Subcutaneous abdominal adipose tissue (tissue), 5 donors: ENCODE measurements around the gene FOXD4L1.
"Not testable (repeated sequence)": the region's sequence is repeated elsewhere in the genome, so short reads cannot be mapped to it uniquely, and the experiment has no call there.

Source experiments
- H3K27ac ChIP-seq: one replicate; pipeline ENCODE4 v1.7.0; 2013; ENCODE audit warnings: low read depth, mild to moderate bottlenecking, inconsistent platforms, low read length, moderate library complexity
- H3K27me3 ChIP-seq, 5 donors: one replicate each; pipeline ENCODE4 v1.7.0; 2013; ENCODE audit warnings: low read length in 5 of 5, inconsistent platforms in 1 of 5; ENCODE audit not compliant: control insufficient read depth in 5 of 5, insufficient read depth in 4 of 5
- H3K36me3 ChIP-seq, 5 donors: one replicate each; pipeline ENCODE4 v1.7.0; 2013; ENCODE audit warnings: low read length in 5 of 5; ENCODE audit not compliant: control insufficient read depth in 5 of 5, insufficient read depth in 5 of 5
- H3K4me1 ChIP-seq, 5 donors: one replicate each; pipeline ENCODE4 v1.7.0; 2013; ENCODE audit warnings: low read length in 5 of 5, mild to moderate bottlenecking in 3 of 5, moderate library complexity in 1 of 5; ENCODE audit not compliant: control insufficient read depth in 5 of 5, insufficient read depth in 5 of 5
- H3K4me3 ChIP-seq, 5 donors: one replicate each; pipeline ENCODE4 v1.7.0; 2013; ENCODE audit warnings: low read length in 5 of 5, low read depth in 1 of 5
- H3K9ac ChIP-seq, 5 donors: one replicate each; pipeline ENCODE4 v1.7.0; 2013; ENCODE audit warnings: low read length in 5 of 5, mild to moderate bottlenecking in 4 of 5, moderate library complexity in 3 of 5
- H3K9me3 ChIP-seq, 5 donors: one replicate each; pipeline ENCODE4 v1.7.0; 2013; ENCODE audit warnings: low read length in 5 of 5; ENCODE audit not compliant: control insufficient read depth in 5 of 5
- donor health status: healthy.
- donor health status: healthy.
- donor health status: healthy.
- donor health status: healthy.
- donor health status: healthy.

Gene FOXD4L1

GRCh38 chr2:113498365-113498764 is at the start of gene FOXD4L1:
FOXD4L1 (plus strand) TSS chr2:113498665; CDS start chr2:113499257, 592 bp downstream.
- H3K9me3 ChIP-seq, H3K4me3 ChIP-seq, H3K36me3 ChIP-seq, H3K27ac ChIP-seq, H3K9ac ChIP-seq: not testable (repeated sequence)
- H3K4me1 ChIP-seq, result peaks cover 0 to 14% (median 8%) of the 10 kb centered on the region in 5 donors
- H3K27me3 ChIP-seq, result peaks cover 0 to 12% (median 11%) of the 10 kb centered on the region in 5 donors

DNA sequence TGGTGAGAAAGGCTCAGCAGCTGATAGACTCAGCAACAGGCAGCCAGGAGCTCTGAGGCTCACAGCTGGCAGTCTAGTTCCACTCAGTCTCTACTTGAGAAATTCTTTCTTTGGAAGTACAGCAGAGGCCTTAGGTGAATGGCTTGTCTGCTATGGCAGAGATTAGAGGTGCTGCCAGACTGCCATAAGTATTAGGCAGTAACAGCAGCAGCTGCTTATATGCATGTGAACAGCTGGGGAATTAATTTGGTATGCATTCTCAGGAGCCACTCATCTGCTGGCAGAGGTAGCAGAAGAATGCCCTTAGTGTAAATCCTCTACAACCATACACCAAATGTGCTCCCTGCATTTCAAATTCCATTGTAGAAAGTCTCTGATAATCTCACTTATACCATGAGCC is 32.7 kb upstream of the FOXD4L1 start:
- not testable (repeated sequence) for H3K9me3 ChIP-seq, H3K36me3 ChIP-seq, H3K4me1 ChIP-seq, H3K27ac ChIP-seq, H3K4me3 ChIP-seq, H3K27me3 ChIP-seq, H3K9ac ChIP-seq

DNA sequence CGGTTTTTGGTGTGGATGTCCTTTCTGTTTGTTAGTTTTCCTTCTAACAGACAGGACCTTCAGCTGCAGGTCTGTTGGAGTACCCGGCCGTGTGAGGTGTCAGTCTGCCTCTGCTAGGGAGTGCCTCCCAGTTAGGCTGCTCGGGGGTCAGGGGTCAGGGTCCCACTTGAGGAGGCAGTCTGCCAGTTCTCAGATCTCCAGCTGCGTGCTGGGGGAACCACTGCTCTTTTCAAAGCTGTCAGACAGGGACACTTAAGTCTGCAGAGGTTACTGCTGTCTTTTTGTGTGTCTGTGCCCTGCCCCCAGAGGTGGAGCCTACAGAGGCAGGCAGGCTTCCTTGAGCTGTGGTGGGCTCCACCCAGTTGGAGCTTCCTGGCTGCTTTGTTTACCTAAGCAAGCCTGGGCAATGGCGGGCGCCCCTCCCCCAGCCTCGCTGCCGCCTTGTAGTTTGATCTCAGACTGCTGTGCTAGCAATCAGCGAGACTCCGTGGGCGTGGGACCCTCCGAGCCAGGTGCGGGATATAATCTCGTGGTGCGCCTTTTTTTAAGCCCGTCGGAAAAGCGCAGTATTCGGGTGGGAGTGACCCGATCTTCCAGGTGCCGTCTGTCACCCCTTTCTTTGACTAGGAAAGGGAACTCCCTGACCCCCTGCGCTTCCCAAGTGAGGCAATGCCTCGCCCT is 21.6 kb upstream of the FOXD4L1 start:
- not testable (repeated sequence) for H3K9ac ChIP-seq, H3K4me1 ChIP-seq, H3K27me3 ChIP-seq, H3K36me3 ChIP-seq, H3K9me3 ChIP-seq, H3K27ac ChIP-seq, H3K4me3 ChIP-seq

- H3K4me3 ChIP-seq, result not testable (repeated sequence)
Measured at GRCh38 chr2:113496527-113496926, 1.9 kb upstream of the FOXD4L1 start.

GRCh38 chr2:113499019-113499885 is 787 bp downstream of the FOXD4L1 start:
- H3K9ac ChIP-seq, H3K9me3 ChIP-seq, H3K36me3 ChIP-seq, H3K27ac ChIP-seq, H3K4me3 ChIP-seq: not testable (repeated sequence)
- peaks cover 0 to 16% (median 11%) of the 10 kb centered on the region in 5 donors for H3K27me3 ChIP-seq
- H3K4me1 ChIP-seq, result peaks cover 0 to 22% (median 11%) of the 10 kb centered on the region in 5 donors

More at GRCh38 chr2:113496527-113496926, 1.9 kb upstream of the FOXD4L1 start:
- not testable (repeated sequence) for H3K9ac ChIP-seq, H3K27ac ChIP-seq, H3K27me3 ChIP-seq, H3K36me3 ChIP-seq, H3K4me1 ChIP-seq, H3K9me3 ChIP-seq

DNA sequence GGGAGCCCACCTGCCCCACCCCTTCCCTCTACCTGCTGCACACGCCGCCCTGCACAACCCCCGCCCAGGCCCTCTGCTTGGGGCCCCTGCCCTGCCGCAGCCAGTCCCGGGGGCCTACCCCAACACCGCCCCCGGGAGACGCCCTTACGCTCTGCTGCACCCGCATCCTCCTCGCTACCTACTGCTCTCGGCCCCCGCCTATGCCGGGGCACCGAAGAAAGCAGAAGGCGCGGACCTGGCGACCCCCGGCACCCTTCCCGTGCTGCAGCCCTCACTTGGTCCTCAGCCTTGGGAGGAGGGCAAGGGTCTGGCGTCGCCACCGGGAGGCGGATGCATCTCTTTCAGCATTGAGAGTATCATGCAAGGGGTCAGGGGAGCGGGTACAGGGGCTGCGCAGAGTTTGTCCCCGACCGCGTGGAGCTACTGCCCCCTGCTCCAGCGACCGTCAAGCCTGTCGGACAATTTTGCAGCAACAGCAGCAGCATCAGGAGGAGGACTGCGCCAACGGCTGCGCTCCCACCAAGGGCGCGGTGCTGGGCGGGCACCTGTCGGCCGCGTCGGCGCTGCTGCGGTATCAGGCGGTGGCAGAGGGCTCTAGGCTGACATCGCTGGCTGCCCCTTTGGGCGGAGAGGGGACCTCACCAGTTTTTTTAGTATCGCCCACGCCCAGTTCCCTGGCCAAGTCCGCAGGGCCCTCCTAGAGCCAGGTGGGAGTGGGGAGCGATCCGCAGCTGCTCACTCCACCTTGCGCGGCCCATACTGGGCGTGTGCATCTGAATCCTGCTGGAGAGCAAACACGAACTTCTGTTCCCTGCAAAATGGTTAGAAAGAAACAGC is 1.6 kb downstream of the FOXD4L1 start:
- peaks cover 0 to 22% (median 11%) of the 10 kb centered on the region in 5 donors for H3K4me1 ChIP-seq
- H3K27me3 ChIP-seq, result peaks cover 0 to 17% (median 11%) of the 10 kb centered on the region in 5 donors
- H3K9ac ChIP-seq, H3K9me3 ChIP-seq, H3K4me3 ChIP-seq, H3K36me3 ChIP-seq, H3K27ac ChIP-seq: not testable (repeated sequence)

GRCh38 chr2:113500723-113501038 is 2.2 kb downstream of the FOXD4L1 start:
- peaks cover 0 to 17% (median 11%) of the 10 kb centered on the region in 5 donors for H3K27me3 ChIP-seq
- H3K9ac ChIP-seq, H3K9me3 ChIP-seq, H3K4me3 ChIP-seq, H3K27ac ChIP-seq, H3K36me3 ChIP-seq: not testable (repeated sequence)
- H3K4me1 ChIP-seq, result peaks cover 0 to 22% (median 11%) of the 10 kb centered on the region in 5 donors

DNA sequence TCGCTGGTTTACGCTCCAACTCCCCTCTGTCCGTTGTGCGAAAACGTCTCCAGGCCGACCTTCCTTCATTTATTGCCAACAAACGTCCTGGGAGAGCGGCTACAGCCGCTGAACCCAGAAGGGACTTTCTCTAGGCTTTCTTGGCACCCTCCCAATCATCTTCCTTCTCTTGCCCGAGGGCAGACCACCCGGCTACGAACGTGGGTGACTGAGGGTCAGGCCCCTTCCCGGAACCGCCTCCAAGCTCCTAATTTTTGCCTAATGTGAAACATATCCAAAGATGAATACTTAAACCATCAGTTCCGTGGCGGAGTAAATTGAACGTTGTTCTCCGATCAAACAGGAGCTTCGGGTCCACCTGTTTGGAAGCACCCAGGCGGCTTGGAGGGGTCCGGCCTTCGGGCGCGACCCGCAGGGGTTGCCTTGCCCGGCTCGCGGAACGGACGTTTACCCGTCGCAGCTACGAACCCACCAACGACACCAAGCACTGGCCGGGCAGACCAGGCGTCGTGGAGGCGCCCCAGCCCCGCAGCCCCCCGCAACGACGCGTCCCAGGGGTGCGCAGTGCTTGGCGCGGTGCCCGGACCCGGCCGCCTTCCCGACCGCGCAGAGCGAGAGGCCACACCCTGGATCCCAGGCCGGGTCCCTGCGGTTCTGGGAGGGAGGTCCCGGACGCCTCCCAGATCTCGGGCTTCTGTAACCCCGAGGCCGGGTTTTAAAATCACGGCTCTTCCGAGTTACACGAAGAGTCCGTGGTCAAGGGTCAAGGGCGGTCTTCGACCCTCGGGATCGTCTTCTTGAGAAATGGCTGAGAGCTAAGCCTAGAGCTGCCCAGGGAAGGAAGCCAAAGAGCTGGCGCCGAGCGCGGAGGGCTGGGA is 4.0 kb downstream of the FOXD4L1 start:
- H3K9ac ChIP-seq, result peak overlapping the region in 1 of 5 donors; percentile 39
- H3K4me1 ChIP-seq, result peaks cover 0 to 22% (median 11%) of the 10 kb centered on the region in 5 donors
- H3K27ac ChIP-seq, H3K9me3 ChIP-seq, H3K36me3 ChIP-seq: not testable (repeated sequence)
- H3K27me3 ChIP-seq, result peaks cover 0 to 17% (median 11%) of the 10 kb centered on the region in 5 donors
- peak overlapping the region in 3 of 5 donors; percentile 57 to 72 (median 69) for H3K4me3 ChIP-seq
